GM18508 (cell line): ENCODE data around the gene TIMM22.

Experiments
- ATAC-seq: cut with Tn5 transposase; IDR thresholded peaks from one replicate; pipeline ENCODE4 v1.9.1; 2021; ENCODE audit warnings: moderate number of reproducible peaks; ENCODE audit not compliant: insufficient read depth, unreplicated experiment

The TIMM22 gene

DNA sequence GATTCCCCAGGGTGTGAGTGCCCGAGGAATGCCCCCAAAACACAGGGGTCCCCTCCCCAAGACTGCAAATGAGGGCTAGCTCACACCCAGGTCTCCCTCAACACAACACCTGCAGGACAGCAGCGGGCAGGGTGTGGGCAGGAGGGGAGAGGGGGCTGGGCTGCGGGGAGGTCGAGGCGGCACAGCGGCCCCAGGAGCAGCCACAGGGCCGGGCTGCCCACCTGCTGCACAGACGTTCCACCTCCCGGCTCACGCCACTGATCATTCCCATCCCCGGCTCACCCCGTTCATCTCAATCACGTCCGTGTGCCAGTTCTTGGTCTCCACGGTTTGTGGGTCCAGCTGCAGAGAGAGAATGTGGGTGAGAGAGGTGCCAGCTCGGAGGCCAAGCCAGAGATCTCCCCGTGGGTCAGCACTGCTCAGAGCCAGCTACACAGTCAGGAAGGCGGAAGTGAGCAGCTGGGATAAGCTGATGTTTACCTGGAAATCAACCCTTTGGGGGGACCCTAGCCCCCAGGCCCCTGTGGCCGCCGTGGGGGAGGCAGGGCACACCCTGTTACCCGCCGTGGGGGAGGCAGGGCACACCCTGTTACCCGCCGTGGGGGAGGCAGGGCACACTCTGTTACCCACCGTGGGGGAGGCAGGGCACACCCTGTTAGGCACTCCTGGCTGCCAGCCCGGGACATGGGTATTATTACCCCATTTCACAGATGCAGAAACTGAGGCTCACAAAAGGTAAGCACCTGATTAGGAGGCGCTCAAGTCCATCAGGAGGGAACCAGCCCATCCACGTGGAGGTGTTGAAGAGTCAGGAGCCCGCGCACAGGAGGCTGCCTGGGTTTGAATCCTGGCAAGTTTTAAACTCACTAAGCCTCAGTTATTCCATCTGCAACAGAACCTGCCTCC, 16.1 kb downstream of the TIMM22 start:
- no peak for ATAC-seq

DNA sequence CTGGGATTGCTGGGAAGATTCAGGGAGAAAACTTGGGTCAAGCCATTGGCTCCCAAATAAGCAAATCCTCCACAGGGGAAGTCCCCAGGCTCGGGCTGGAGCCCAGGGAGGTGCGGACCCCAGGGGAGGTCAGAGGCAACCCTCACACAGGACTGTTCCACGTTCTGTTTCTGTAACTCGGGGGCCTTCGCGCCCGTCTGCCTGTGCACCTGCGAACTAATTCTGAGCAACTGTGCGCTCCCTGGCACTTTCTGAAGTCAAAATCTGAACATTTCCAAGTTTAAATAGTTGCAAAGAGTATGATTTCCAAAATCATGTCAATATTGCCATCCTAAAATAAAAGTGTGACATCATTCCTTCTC, 16.8 kb downstream of the TIMM22 start:
- ATAC-seq = no peak

- no peak for ATAC-seq
Observed at GRCh38 chr17:1018547-1018946, 21.6 kb downstream of the TIMM22 start.

DNA sequence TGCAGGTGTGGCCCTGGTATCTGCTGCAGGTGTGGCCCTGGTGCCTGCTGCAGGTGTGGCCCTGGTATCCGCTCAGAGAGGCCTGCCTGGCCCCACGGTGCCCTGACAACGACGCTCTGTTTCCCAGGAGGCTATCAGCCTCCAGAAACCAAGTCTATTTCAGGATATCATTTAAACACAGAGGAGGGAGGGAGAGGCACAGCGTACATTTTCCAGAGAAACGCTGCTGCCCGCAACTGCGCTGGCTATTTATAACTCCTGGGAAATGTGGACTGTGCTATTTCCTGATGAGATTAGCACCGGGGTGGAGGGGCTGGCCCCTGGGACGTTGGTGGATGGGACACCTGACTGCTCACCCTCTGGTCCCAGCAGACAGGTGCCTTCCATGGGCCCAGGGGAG, 22.5 kb downstream of the TIMM22 start:
- ATAC-seq = no peak

- no peak for ATAC-seq
Observed at GRCh38 chr17:1021147-1021546, 24.2 kb downstream of the TIMM22 start.

GRCh38 chr17:1022278-1023024, 25.5 kb downstream of the TIMM22 start:
- ATAC-seq = no peak

- ATAC-seq = no peak
Observed at GRCh38 chr17:1024076-1024475, 27.1 kb downstream of the TIMM22 start.

DNA sequence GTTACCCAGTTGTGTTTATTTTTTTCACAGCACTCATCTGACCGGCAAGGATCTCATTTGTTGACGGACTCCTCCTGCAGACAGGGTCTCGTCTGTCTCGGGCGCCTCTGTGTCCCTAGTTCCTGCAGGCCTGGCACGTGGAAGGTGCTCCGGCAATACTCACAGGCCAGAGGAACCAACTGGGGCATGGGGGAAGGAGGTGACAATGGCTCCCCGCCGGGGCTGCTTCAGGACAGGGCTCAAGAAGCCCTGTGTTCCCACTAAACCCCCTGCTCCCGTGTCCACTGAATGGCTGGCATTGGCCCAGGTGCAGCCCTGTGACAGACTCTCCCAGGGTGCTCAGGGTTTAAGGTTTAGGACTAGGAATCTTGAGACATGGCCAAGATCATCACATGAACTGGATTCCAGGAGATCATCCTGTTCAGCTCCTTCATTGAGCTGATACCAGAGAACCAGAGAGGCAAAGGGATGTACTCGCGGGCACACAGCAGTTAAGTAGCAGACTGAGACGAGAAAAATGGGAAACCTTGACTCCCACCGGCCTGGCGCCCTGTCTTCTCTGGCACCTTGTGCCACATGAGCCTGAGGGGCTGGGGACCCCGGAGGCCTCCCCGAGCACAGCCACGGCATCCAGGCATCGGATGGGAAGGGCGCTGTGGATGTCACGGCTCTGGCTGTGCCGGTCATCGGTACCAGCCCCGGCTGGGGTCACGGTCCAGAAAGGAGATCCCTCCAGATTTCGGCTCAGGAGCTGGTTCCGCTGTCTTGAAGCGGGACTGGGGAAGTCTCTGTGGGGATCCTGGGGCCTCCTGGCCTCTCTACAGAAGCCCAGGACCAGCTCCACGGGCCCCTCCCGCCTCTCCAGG, 29.0 kb downstream of the TIMM22 start:
- ATAC-seq = no peak

- ATAC-seq = no peak
Observed at GRCh38 chr17:1026599-1026975, 29.7 kb downstream of the TIMM22 start.

DNA sequence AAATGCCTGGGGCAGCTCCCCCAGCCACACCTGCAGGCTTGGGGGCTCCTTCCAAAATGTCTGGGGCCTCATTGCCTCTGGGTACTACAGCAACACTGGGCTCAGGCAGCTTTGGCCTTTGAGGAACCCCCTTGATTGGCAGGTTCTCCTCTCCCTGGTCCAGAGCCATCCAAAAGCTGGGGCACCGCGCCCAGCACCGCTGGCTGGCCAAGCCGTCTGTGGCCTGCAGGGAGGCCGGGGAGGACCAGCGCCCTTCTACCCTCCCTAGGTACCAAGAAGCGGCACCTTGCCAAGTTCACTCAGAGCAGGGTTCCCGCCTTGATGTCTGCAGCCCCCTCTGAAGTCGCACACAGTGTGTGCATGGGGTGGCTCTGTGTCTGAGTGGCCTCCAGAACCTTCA, 30.1 kb downstream of the TIMM22 start:
- no peak for ATAC-seq

DNA sequence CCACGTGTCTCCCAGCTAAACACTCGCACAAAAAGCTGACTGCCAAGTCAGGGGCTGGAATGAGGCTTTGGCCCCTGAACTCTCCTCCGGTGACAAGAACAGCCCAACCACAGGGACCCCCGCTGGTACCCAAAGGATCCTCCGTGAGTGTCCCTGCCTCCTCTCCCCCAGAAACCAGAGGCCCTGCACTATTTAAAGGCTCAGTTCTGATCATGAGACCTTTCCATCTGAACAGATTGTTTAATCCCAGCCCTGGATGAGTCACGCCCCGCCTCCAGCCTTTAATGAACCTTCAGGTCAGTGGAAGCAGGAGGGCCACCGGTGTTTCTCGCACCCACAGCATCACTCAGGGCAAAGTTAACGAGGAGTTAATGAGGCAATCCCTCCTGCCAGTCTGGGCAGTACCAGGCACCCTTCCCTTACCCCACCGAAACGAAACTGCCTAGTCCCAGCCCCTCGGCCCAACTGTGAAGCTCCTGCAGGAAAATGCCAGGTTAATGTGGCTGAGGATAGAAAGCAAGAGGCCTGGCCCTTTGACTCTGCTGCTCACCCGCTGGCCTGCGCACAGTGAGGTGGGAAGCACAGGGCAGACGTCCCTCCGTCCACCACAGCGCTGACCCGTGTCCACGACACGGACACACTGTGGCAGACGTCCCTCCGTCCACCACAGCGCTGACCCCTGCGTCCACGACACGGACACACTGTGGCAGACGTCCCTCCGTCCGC, 32.4 kb downstream of the TIMM22 start:
- ATAC-seq = no peak

DNA sequence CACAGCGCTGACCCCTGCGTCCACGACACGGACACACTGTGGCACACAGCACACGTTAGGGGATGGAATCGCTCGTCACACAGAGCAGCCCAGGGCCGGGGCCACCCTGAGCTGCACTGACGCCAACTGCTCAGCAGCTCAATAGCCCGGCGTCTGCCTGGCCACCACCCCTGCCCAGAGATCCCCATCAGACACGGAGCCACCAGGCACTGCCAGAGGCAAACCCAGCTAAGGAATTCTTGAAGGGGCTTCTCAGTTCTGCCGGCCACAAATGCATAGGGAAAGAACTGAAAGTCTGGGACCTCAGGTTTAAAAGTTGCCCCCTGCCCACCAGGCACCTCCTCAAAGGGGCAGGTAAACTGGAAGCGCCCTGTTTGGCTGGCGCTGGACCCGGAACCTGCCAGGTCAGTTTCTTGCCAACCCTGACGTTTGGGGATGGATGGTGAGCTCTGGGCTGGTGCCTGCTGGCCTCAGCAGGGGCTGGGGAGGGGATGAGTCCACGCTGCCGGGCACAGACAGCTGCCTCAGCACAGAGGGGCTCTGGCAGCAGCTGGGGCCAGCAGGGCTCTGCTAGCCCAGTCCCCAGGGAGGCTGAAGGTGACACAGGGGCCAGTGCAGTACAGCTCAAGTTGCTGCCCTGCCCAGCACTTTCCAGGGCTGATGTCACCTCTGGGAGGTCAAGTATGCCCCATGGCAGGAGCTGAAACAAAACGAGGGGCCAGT, 33.2 kb downstream of the TIMM22 start:
- no peak for ATAC-seq

- ATAC-seq = no peak
Observed at GRCh38 chr17:1030684-1031532, 34.0 kb downstream of the TIMM22 start.

- ATAC-seq = no peak
Observed at GRCh38 chr17:1031711-1032110, 34.8 kb downstream of the TIMM22 start.

DNA sequence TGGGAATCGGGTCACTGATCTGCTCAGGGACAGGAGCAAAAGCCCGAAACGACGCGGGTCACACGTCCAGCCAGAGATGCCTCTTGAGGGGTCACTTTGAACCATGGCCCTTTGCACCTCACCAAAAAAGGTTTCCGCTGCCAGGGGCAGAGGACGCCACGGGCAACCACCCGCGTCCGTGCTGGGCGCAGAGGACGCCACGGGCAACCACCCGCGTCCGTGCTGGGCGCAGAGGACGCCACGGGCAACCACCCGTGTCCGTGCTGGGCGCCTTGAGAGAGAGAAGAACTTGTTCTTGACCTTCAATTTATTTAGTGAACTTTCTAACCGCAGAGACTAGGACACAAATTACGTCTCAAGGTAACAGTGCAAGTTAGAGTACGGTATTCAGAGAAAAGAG, 35.5 kb downstream of the TIMM22 start:
- ATAC-seq = no peak

- no peak for ATAC-seq
Observed at GRCh38 chr17:1033503-1033902, 36.6 kb downstream of the TIMM22 start.

GRCh38 chr17:1034652-1035210, 37.8 kb downstream of the TIMM22 start:
- ATAC-seq = no peak

GRCh38 chr17:1035546-1036170, 38.7 kb downstream of the TIMM22 start:
- ATAC-seq = no peak
